Subcutaneous abdominal adipose tissue (tissue), 5 donors: ENCODE data around the gene CCR6.

Experiments used
- H3K27ac ChIP-seq: one replicate; pipeline ENCODE4 v1.7.0; 2013; ENCODE audit warnings: low read depth, mild to moderate bottlenecking, inconsistent platforms, low read length, moderate library complexity
- H3K27me3 ChIP-seq, 5 donors: one replicate each; pipeline ENCODE4 v1.7.0; 2013; ENCODE audit warnings: low read length in 5 of 5, inconsistent platforms in 1 of 5; ENCODE audit not compliant: control insufficient read depth in 5 of 5, insufficient read depth in 4 of 5
- H3K36me3 ChIP-seq, 5 donors: one replicate each; pipeline ENCODE4 v1.7.0; 2013; ENCODE audit warnings: low read length in 5 of 5; ENCODE audit not compliant: control insufficient read depth in 5 of 5, insufficient read depth in 5 of 5
- H3K4me1 ChIP-seq, 5 donors: one replicate each; pipeline ENCODE4 v1.7.0; 2013; ENCODE audit warnings: low read length in 5 of 5, mild to moderate bottlenecking in 3 of 5, moderate library complexity in 1 of 5; ENCODE audit not compliant: control insufficient read depth in 5 of 5, insufficient read depth in 5 of 5
- H3K4me3 ChIP-seq, 5 donors: one replicate each; pipeline ENCODE4 v1.7.0; 2013; ENCODE audit warnings: low read length in 5 of 5, low read depth in 1 of 5
- H3K9ac ChIP-seq, 5 donors: one replicate each; pipeline ENCODE4 v1.7.0; 2013; ENCODE audit warnings: low read length in 5 of 5, mild to moderate bottlenecking in 4 of 5, moderate library complexity in 3 of 5
- H3K9me3 ChIP-seq, 5 donors: one replicate each; pipeline ENCODE4 v1.7.0; 2013; ENCODE audit warnings: low read length in 5 of 5; ENCODE audit not compliant: control insufficient read depth in 5 of 5
- donor health status: healthy.
- donor health status: healthy.
- donor health status: healthy.
- donor health status: healthy.
- donor health status: healthy.

The CCR6 gene

GRCh38 chr6:167127785-167128531 lies 5.1 kb downstream of the CCR6 start:
- no peak overlapping the region for H3K27ac ChIP-seq
- H3K9me3 ChIP-seq, result no peaks in the 10 kb centered on the region
- no peak overlapping the region for H3K4me3 ChIP-seq
- H3K27me3 ChIP-seq, result no peaks in the 10 kb centered on the region
- H3K9ac ChIP-seq, result no peak overlapping the region
- peaks cover 0 to 3% (median 0%) of the 10 kb centered on the region in 5 donors for H3K4me1 ChIP-seq
- no peaks in the 10 kb centered on the region for H3K36me3 ChIP-seq

- Histone ChIP-seq H3K9ac (no peak overlapping the region), H3K4me1 (no peaks in the 10 kb centered on the region), H3K27me3 (no peaks in the 10 kb centered on the region), H3K36me3 (no peaks in the 10 kb centered on the region), H3K4me3 (no peak overlapping the region), H3K27ac (no peak overlapping the region), H3K9me3 (no peaks in the 10 kb centered on the region)
Measured at GRCh38 chr6:167129159-167129558, 6.3 kb downstream of the CCR6 start.

- Histone ChIP-seq H3K4me3 (no peak overlapping the region), H3K9me3 (no peaks in the 10 kb centered on the region), H3K27ac (no peak overlapping the region), H3K36me3 (no peaks in the 10 kb centered on the region), H3K9ac (no peak overlapping the region), H3K27me3 (no peaks in the 10 kb centered on the region), H3K4me1 (no peaks in the 10 kb centered on the region)
Measured at GRCh38 chr6:167129562-167129961, 6.7 kb downstream of the CCR6 start.

GRCh38 chr6:167130008-167130677 lies 7.2 kb downstream of the CCR6 start:
- Histone ChIP-seq H3K9me3 (no peaks in the 10 kb centered on the region), H3K36me3 (no peaks in the 10 kb centered on the region), H3K4me1 (no peaks in the 10 kb centered on the region), H3K4me3 (no peak overlapping the region), H3K27me3 (no peaks in the 10 kb centered on the region), H3K27ac (no peak overlapping the region), H3K9ac (no peak overlapping the region)

GRCh38 chr6:167130712-167131684 lies 8.1 kb downstream of the CCR6 start:
- Histone ChIP-seq H3K9ac (no peak overlapping the region), H3K27me3 (peaks cover 0 to 2% (median 0%) of the 10 kb centered on the region in 5 donors), H3K4me1 (no peaks in the 10 kb centered on the region), H3K27ac (no peak overlapping the region), H3K4me3 (no peak overlapping the region), H3K9me3 (no peaks in the 10 kb centered on the region), H3K36me3 (no peaks in the 10 kb centered on the region)

- H3K4me3 ChIP-seq, result no peak overlapping the region
- H3K9ac ChIP-seq, result no peak overlapping the region
- no peaks in the 10 kb centered on the region for H3K9me3 ChIP-seq
- H3K27me3 ChIP-seq, result peaks cover 0 to 2% (median 0%) of the 10 kb centered on the region in 5 donors
- H3K27ac ChIP-seq, result no peak overlapping the region
- H3K36me3 ChIP-seq, result no peaks in the 10 kb centered on the region
- H3K4me1 ChIP-seq, result no peaks in the 10 kb centered on the region
Measured at GRCh38 chr6:167134448-167135328, 11.8 kb downstream of the CCR6 start.

GRCh38 chr6:167136376-167136775 lies 13.5 kb downstream of the CCR6 start:
- no peaks in the 10 kb centered on the region for H3K4me1 ChIP-seq
- H3K4me3 ChIP-seq, result no peak overlapping the region
- no peak overlapping the region for H3K27ac ChIP-seq
- no peak overlapping the region for H3K9ac ChIP-seq
- H3K9me3 ChIP-seq, result no peaks in the 10 kb centered on the region
- no peaks in the 10 kb centered on the region for H3K36me3 ChIP-seq
- H3K27me3 ChIP-seq, result peaks cover 0 to 6% (median 2%) of the 10 kb centered on the region in 5 donors

GRCh38 chr6:167137081-167137480 lies 14.2 kb downstream of the CCR6 start:
- no peaks in the 10 kb centered on the region for H3K9me3 ChIP-seq
- H3K36me3 ChIP-seq, result no peaks in the 10 kb centered on the region
- H3K27me3 ChIP-seq, result peaks cover 0 to 8% (median 5%) of the 10 kb centered on the region in 5 donors
- H3K27ac ChIP-seq, result no peak overlapping the region
- H3K9ac ChIP-seq, result no peak overlapping the region
- H3K4me1 ChIP-seq, result no peaks in the 10 kb centered on the region
- H3K4me3 ChIP-seq, result no peak overlapping the region

- Histone ChIP-seq H3K4me3 (no peak overlapping the region), H3K9me3 (no peaks in the 10 kb centered on the region), H3K27me3 (peaks cover 0 to 10% (median 5%) of the 10 kb centered on the region in 5 donors), H3K27ac (no peak overlapping the region), H3K4me1 (no peaks in the 10 kb centered on the region), H3K36me3 (no peaks in the 10 kb centered on the region), H3K9ac (no peak overlapping the region)
Measured at GRCh38 chr6:167137881-167138280, 15.0 kb downstream of the CCR6 start.
